ENCODE results near the gene EYA2. TPM values are rescaled to one million over a fixed set of nuclear protein-coding genes. Genes with fewer than 3 reads are reported as not detected.
A peak's percentile ranks its signal among the peaks of the same experiment; 100 is the strongest.

EYA2 gene
- total RNA-seq, 1 experiment from 2014 or later, result 0.33 TPM

GRCh38 chr20:46954490-46955038, 59.9 kb downstream of the EYA2 start:
- DNase-seq, result peak; percentile 86
- peak; percentile 13 for ATAC-seq
- H3K4me2 ChIP-seq (ENCODE audit: low read length), result peak overlapping the region; percentile 46
- H3K36me3 ChIP-seq (ENCODE audit: low read depth, low read length), result no peaks in the 10 kb centered on the region; the same call in 1 of the 2 replicates
- H3K9ac ChIP-seq (ENCODE audit: low read length), result peak overlapping the region; percentile 48
- H3F3A ChIP-seq (ENCODE audit: low read length, unreplicated experiment), result peaks cover 4% of the 10 kb centered on the region
- H3K27me3 ChIP-seq (ENCODE audit: low read length), result no peaks in the 10 kb centered on the region
- H3K4me3 ChIP-seq (ENCODE audit: low read length), result no peak overlapping the region; the same call in 1 of the 2 replicates
- CTCF ChIA-PET, result interaction anchor here (0.6 kb wide), 1 partner anchor 471 kb away, joined by 6 read pairs; no protein-coding TSS in a partner anchor
- TSS peak; percentile 70 for BruUV-seq (replicated peaks)
- no peak overlapping the region for H2AFZ ChIP-seq (ENCODE audit: low read length)
- no peaks in the 10 kb centered on the region for H4K20me1 ChIP-seq (ENCODE audit: low read length)
- H3K79me2 ChIP-seq (ENCODE audit: low read length), result no peaks in the 10 kb centered on the region
- peaks cover 53% of the 10 kb centered on the region for H3K4me1 ChIP-seq (ENCODE audit: insufficient read depth, low read length)
- H3K27ac ChIP-seq (ENCODE audit: low read length), result peak overlapping the region; percentile 83
- TF ChIP-seq EZH2phosphoT487 (IDR thresholded peaks at IDR 0.05; ENCODE audit: borderline replicate concordance, low read length), result no peak
- no peak for TF ChIP-seq EZH2 (IDR thresholded peaks at IDR 0.05; ENCODE audit: low read length, unreplicated experiment)
- no peak for TF ChIP-seq CTCF (conservative IDR thresholded peaks at IDR 0.05; ENCODE audit: low read depth, low read length)
- intact Hi-C loops (cut with micrococcal nuclease), result loop anchor here (10.0 kb wide), 1 partner anchor 200 kb away; no protein-coding TSS in a partner anchor
- peaks cover 5% of the 10 kb centered on the region; the same call in 1 of the 2 replicates for H3K9me3 ChIP-seq (ENCODE audit: low read length)
- POLR2A ChIA-PET (ENCODE audit: unreplicated experiment), result no interaction called here
- no peaks in the 10 kb centered on the region for H3K9me2 ChIP-seq (replicated peaks; ENCODE audit: low read length)

- POLR2A ChIA-PET (ENCODE audit: unreplicated experiment), result no interaction called here
- CTCF ChIA-PET, result no interaction called here
Observed at GRCh38 chr20:46955601-46956556, 61.2 kb downstream of the EYA2 start.

More at GRCh38 chr20:46955601-46956556, 61.2 kb downstream of the EYA2 start:
- no TSS peak for BruUV-seq (replicated peaks)
- Histone ChIP-seq H3F3A (ENCODE audit: low read length, unreplicated experiment) (peaks cover 4% of the 10 kb centered on the region), H3K9me2 (replicated peaks; ENCODE audit: low read length) (no peaks in the 10 kb centered on the region), H3K9ac (ENCODE audit: low read length) (peak overlapping the region; percentile 48), H3K27me3 (ENCODE audit: low read length) (no peaks in the 10 kb centered on the region), H3K79me2 (ENCODE audit: low read length) (no peaks in the 10 kb centered on the region), H3K36me3 (ENCODE audit: low read depth, low read length) (no peaks in the 10 kb centered on the region; the same call in 1 of the 2 replicates), H3K4me2 (ENCODE audit: low read length) (no peak overlapping the region), H2AFZ (ENCODE audit: low read length) (no peak overlapping the region), H3K4me3 (ENCODE audit: low read length) (no peak overlapping the region), H3K9me3 (ENCODE audit: low read length) (peaks cover 5% of the 10 kb centered on the region; the same call in 1 of the 2 replicates), H3K27ac (ENCODE audit: low read length) (peak overlapping the region; percentile 83), H3K4me1 (ENCODE audit: insufficient read depth, low read length) (peaks cover 60% of the 10 kb centered on the region), H4K20me1 (ENCODE audit: low read length) (no peaks in the 10 kb centered on the region)
- TF ChIP-seq CTCF (conservative IDR thresholded peaks at IDR 0.05; ENCODE audit: low read depth, low read length) (no peak), EZH2phosphoT487 (IDR thresholded peaks at IDR 0.05; ENCODE audit: borderline replicate concordance, low read length) (no peak), EZH2 (IDR thresholded peaks at IDR 0.05; ENCODE audit: low read length, unreplicated experiment) (no peak)
- intact Hi-C loops (cut with micrococcal nuclease), result loop anchor here (10.0 kb wide), 1 partner anchor 201 kb away; no protein-coding TSS in a partner anchor
- DNase-seq (peak; percentile 39), ATAC-seq (no peak)
